HepG2 (cell line): Measurements from ENCODE around the gene IL3RA. TPM values are rescaled to one million over a fixed set of nuclear protein-coding genes. Genes with fewer than 3 reads are reported as not detected.

Experiments used
- ATAC-seq: fragments of 200-7000 bp; cut with Tn5 transposase; 3 replicates; pipeline ENCODE4 v1.9.1; 2020; ENCODE audit warnings: mild to moderate bottlenecking, moderate library complexity
- BruUV-seq: library from RNA; stranded (reverse); fragments of 400-500 nt; replicated peaks from 2 replicates; lab custom pipeline; 2021; lab: Mats Ljungman, UMichigan
- CTCF ChIA-PET: fragments of 300-600 bp; formaldehyde crosslinking; extraction: SDS; loops from one replicate; lab custom pipeline; 2021; ENCODE audit warnings: low total read pairs, inconsistent platforms, low intra/inter-chr PET ratio; lab: Yijun Ruan, JAX
- POLR2A ChIA-PET: fragments of 350-600 bp; sonication (Branson Sonifier 250); formaldehyde crosslinking; loops from one replicate; lab custom pipeline; 2020; ENCODE audit warnings: antibody characterized with exemption, inconsistent platforms; lab: Yijun Ruan, JAX
- DNase-seq: peaks from one replicate; pipeline ENCODE4 v3.0.0-alpha.2; 2015; ENCODE audit warnings: low spot score
- FAIRE-seq: peaks from 3 replicates; lab custom pipeline; 2011; peaks lifted over from hg19 to GRCh38; lab: Jason Lieb, UNC
- H2AFZ ChIP-seq: one replicate; pipeline ENCODE4 v1.6.1; 2011; ENCODE audit warnings: low read length, inconsistent platforms
- H3K27ac ChIP-seq: fragments of 300-600 bp; 3 replicates; pipeline ENCODE4 v1.8.0; 2011; ENCODE audit warnings: mixed run types, mild to moderate bottlenecking, mixed read lengths, low read length, inconsistent platforms; ENCODE audit not compliant: insufficient read depth; ENCODE audit errors: extremely low read length
- H3K27me3 ChIP-seq, 2 experiments: fragments of 200-600 bp in 1 of 2; 2 replicates in 1 of 2; 3 replicates in 1 of 2; pipeline versions ENCODE4 v1.6.0 to v1.8.0; 2011; ENCODE audit warnings: low read length in 2 of 2, mild to moderate bottlenecking in 2 of 2, moderate library complexity in 2 of 2, inconsistent platforms in 1 of 2; ENCODE audit not compliant: insufficient read depth in 2 of 2, control insufficient read depth in 1 of 2
- H3K36me3 ChIP-seq, 2 experiments: fragments of 200-600 bp in 1 of 2; replicated peaks in 1 of 2; 2 replicates in 1 of 2; 3 replicates in 1 of 2; pipeline versions ENCODE4 v1.5.1 to v1.8.0; 2011; ENCODE audit warnings: low read length in 2 of 2, inconsistent platforms in 1 of 2; ENCODE audit not compliant: insufficient read depth in 2 of 2, control insufficient read depth in 1 of 2
- H3K4me1 ChIP-seq: 2 replicates; pipeline ENCODE4 v1.5.1; 2012; ENCODE audit warnings: low read length, inconsistent platforms; ENCODE audit not compliant: insufficient read depth
- H3K4me2 ChIP-seq: 2 replicates; pipeline ENCODE4 v1.6.0; 2011; ENCODE audit warnings: low read depth, low read length, inconsistent platforms
- H3K4me3 ChIP-seq, 3 experiments: fragments of 200-600 bp in 1 of 3; sonication (generic), shearing (Covaris generic) in 1 of 3; replicated peaks in 1 of 3; 2 replicates each; pipeline ENCODE4 v1.5.1; 2011 to 2016; ENCODE audit warnings: low read length in 3 of 3, inconsistent platforms in 2 of 3, low read depth in 2 of 3, mild to moderate bottlenecking in 2 of 3, control low read depth in 1 of 3, mixed read lengths in 1 of 3; ENCODE audit not compliant: insufficient read depth in 1 of 3
- H3K79me2 ChIP-seq: one replicate; pipeline ENCODE4 v1.6.1; 2011; ENCODE audit warnings: low read length, inconsistent platforms; ENCODE audit not compliant: insufficient read depth
- H3K9ac ChIP-seq: 2 replicates; pipeline ENCODE4 v1.6.0; 2011; ENCODE audit warnings: mild to moderate bottlenecking, low read depth, low read length, inconsistent platforms; ENCODE audit not compliant: insufficient read depth
- H3K9me3 ChIP-seq: 2 replicates; pipeline ENCODE4 v1.5.1; 2012; ENCODE audit warnings: mild to moderate bottlenecking, low read length
- H4K20me1 ChIP-seq: 2 replicates; pipeline ENCODE4 v1.6.0; 2011; ENCODE audit warnings: inconsistent platforms, mild to moderate bottlenecking, low read length, moderate library complexity; ENCODE audit not compliant: insufficient read depth
- POLR2G ChIP-seq: fragments of 200-400 bp; formaldehyde crosslinking; IDR thresholded peaks from 2 replicates; pipeline ENCODE4 v1.6.1; 2018; ENCODE audit warnings: mild to moderate bottlenecking, low read depth, low read length, moderate library complexity
- REPIN1 ChIP-seq: sonication (generic); formaldehyde crosslinking; IDR thresholded peaks from 2 replicates; pipeline ENCODE4 v1.8.0; 2022; ENCODE audit warnings: missing genetic modification reagents, low read depth, mild to moderate bottlenecking, borderline replicate concordance
- SIX1 ChIP-seq: sonication (generic); formaldehyde crosslinking; IDR thresholded peaks from 2 replicates; pipeline ENCODE4 v1.4.0; 2020; ENCODE audit warnings: missing genetic modification reagents, borderline replicate concordance
- TSC22D2 ChIP-seq: sonication (generic); formaldehyde crosslinking; IDR thresholded peaks from 2 replicates; pipeline ENCODE4 v1.5.1; 2020; ENCODE audit warnings: missing genetic modification reagents, mild to moderate bottlenecking, borderline replicate concordance
- ZNF224 ChIP-seq: sonication (generic); formaldehyde crosslinking; IDR thresholded peaks from 2 replicates; pipeline ENCODE4 v1.5.0; 2020; ENCODE audit warnings: mild to moderate bottlenecking, missing genetic modification reagents
- ZNF513 ChIP-seq: sonication (generic); formaldehyde crosslinking; conservative IDR thresholded peaks from 2 replicates; pipeline ENCODE4 v1.5.0; 2020; ENCODE audit warnings: missing genetic modification reagents
- ZNF710 ChIP-seq: sonication (generic); formaldehyde crosslinking; IDR thresholded peaks from 2 replicates; pipeline ENCODE4 v1.5.0; 2020; ENCODE audit warnings: mild to moderate bottlenecking, missing genetic modification reagents, borderline replicate concordance
- WGBS: methylation state at CpG from one replicate; pipeline ENCODE4 v1.1.6; 2017; ENCODE audit warnings: low lambda C conversion rate; 5-methylcytosine and 5-hydroxymethylcytosine counted together
- in situ Hi-C: cut with HindIII; loops from 2 replicates; pipeline ENCODE4 v1.10.0; 2017; ENCODE audit warnings: low pct_unique_long_range_greater_than_20kb; ENCODE audit not compliant: extremely low pct_ligation_motif_present
- intact Hi-C: fragments of 100-400 bp; cut with micrococcal nuclease; formaldehyde crosslinking; loops from one replicate; pipeline ENCODE4 v1.10.0; 2022; ENCODE audit not compliant: unreplicated experiment
- polyA plus RNA-seq, 8 experiments: library from polyadenylated mRNA; depleted of rRNA in 3 of 8; stranded (reverse) in 7 of 8; unstranded in 1 of 8; fragments of >200 nt; fragmentation: Illumina TruSeq in 4 of 8; extraction: Trizol in 4 of 8; gene quantifications; 2 replicates each; pipeline versions ENCODE4 v1.2.1 to v1.2.3, GENCODE V29; 2011 to 2016; ENCODE audit warnings: low read depth in 4 of 8, missing spikeins in 1 of 8, mixed read lengths in 1 of 8; ENCODE audit not compliant: insufficient read depth in 1 of 8
- total RNA-seq, 5 experiments: library from RNA; depleted of rRNA; stranded (reverse); fragments of >200 nt; fragmentation: Illumina TruSeq; extraction: Trizol; gene quantifications; 2 replicates each; pipeline ENCODE4 v1.2.3, GENCODE V29; 2016; ENCODE audit warnings: low read depth in 1 of 5

Gene IL3RA
- total and polyA plus RNA-seq, 2 of the 13 experiments (the other 11 are each of a cell fraction or from before 2014, with no cell fraction given), result not detected

- Histone ChIP-seq H3K4me2 (no peak overlapping the region), H3K4me3 (no peak overlapping the region), H2AFZ (no peak overlapping the region), H4K20me1 (peaks cover under 1% of the 10 kb centered on the region; the same call in 1 of the 2 replicates), H3K27ac (no peak overlapping the region), H3K9ac (no peak overlapping the region), H3K9me3 (peaks cover 16% of the 10 kb centered on the region; the same call in 1 of the 2 replicates), H3K79me2 (no peaks in the 10 kb centered on the region), H3K36me3 (peaks cover 4 to 5% of the 10 kb centered on the region in 2 experiments; a peak in 3 of 5 replicates), H3K4me1 (peaks cover 12% of the 10 kb centered on the region), H3K27me3 (no peaks in the 10 kb centered on the region)
- WGBS, result 91% methylated on average over 4 of the region's 4 CpGs
- FAIRE-seq, result no peak
- in situ Hi-C loops (no loop called here), intact Hi-C loops (no loop called here)
- ChIA-PET CTCF (no interaction called here), POLR2A (no interaction called here)
- DNase-seq, result no peak
- BruUV-seq, result no TSS peak
- no peak for ATAC-seq
- no peak for TF ChIP-seq ZNF224 (CRISPR knock-in tag)
- TF ChIP-seq REPIN1 (CRISPR knock-in tag), result 0 out of 2 replicates have a peak, but pooled peaks have one; percentile 25
- no peak for TF ChIP-seq ZNF513
- no peak for TF ChIP-seq ZNF710 (CRISPR knock-in tag)
- 0 out of 2 replicates have a peak, but pooled peaks have one; percentile 4 for TF ChIP-seq POLR2G
- no peak for TF ChIP-seq TSC22D2 (CRISPR knock-in tag)
- no peak for TF ChIP-seq SIX1
These were observed 85.5 kb downstream of the IL3RA start for GRCh38 chrX:1422135-1422465.
